ENCODE results near the gene ADCY9. TPM values are rescaled to one million over a fixed set of nuclear protein-coding genes. Genes with fewer than 3 reads are reported as not detected.
A peak's percentile ranks its signal among the peaks of the same experiment; 100 is the strongest.

ADCY9 gene
- total RNA-seq, 1 donor from 2014 or later = 34.6 TPM

DNA sequence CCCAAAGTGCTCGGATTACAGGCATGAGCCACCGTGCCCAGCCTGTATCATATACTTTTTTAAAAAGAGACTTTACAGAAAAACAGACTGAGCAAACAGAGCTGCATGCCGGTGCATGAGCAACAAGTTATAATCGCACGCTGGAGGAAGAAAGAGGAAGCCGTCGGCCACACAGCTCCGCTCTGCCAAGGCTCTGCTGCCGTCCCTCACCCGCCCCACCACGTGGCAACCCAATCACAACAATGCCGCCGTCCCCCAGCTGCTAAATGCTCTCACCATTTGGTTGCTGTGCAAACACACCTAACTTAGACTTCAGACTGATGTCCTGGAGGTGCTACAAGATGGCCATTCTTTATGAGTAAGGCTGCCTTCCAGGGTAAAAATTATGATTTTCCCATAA, 83.5 kb downstream of the ADCY9 start:
- peak; percentile 50 for DNase-seq (ENCODE audit: low spot score)

DNA sequence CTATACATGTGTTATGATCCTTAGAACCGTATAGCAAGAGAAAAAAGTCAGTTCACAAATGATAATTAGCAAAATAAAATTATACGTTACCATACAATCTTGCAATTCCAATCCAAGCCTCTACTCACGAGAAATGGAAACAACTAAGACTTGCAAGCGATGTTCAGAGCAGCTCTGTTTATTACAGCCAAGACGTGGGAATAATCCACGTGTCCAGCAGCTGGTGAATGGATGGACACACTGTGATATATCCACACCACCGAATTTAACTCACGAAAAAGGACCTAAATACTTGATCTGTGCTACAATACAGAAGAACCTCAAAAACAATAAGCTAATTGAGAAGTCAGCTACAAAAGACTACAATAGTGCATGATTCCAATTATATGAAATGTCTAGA, 88.1 kb downstream of the ADCY9 start:
- DNase-seq (ENCODE audit: low spot score) = no peak

DNA sequence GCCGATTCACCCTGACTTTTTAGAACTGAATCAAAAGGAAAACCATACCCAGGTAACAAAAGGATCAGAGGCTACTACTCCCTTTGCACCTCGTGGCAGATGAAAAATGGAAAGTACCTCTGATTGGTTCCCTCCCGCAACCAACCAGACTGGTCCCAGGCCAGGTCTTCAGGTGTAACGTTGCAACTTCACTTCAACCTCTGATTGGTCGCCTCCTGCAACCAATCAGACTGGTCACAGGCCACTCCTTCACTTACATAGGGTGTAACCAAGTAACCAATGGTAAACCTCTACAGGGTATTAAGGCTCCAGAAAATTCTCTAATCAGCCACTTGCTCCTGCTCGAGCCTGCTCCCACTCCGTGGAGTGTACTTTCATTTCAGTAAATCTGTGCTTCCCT, 89.4 kb downstream of the ADCY9 start:
- DNase-seq (ENCODE audit: low spot score) = no peak

DNA sequence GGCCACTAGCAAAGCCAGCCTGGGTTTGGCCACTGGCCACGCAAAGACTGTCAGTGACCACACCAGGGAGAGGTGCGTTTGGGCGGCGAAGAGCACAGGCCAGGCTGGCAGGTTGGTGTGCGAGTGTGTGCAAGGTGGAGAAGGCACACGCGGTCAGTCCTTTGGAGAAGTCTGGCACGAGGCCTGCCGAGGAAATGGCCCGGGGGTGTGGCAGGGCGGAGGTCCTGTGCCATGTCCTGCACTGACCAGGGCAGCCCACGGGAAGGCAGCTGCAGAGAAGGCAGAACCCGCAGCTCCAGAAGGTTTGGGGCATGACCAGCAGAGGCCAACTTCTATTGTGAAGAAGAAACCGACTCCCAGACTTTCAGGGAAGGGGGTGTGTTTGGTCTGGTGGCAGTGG, 90.8 kb downstream of the ADCY9 start:
- no peak for DNase-seq (ENCODE audit: low spot score)

DNA sequence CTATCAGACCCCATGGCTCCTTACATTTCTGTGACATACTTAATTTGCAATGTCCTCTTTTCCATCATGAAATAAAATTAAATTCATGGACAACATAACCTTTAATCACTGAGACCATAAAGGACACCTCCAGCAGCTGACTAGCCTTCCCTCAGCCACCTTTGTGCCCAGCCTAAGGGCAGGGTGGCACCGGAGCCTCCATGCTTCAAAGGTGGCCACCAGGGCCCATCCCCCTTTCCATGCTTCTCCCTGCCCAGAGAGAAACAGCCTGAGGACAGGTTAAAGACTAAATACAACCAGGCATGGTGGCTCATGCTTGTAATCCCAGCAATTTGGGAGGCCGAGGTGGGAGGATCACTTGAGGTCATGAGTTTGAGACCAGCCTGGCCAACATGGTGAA, 94.3 kb downstream of the ADCY9 start:
- DNase-seq (ENCODE audit: low spot score) = no peak

DNA sequence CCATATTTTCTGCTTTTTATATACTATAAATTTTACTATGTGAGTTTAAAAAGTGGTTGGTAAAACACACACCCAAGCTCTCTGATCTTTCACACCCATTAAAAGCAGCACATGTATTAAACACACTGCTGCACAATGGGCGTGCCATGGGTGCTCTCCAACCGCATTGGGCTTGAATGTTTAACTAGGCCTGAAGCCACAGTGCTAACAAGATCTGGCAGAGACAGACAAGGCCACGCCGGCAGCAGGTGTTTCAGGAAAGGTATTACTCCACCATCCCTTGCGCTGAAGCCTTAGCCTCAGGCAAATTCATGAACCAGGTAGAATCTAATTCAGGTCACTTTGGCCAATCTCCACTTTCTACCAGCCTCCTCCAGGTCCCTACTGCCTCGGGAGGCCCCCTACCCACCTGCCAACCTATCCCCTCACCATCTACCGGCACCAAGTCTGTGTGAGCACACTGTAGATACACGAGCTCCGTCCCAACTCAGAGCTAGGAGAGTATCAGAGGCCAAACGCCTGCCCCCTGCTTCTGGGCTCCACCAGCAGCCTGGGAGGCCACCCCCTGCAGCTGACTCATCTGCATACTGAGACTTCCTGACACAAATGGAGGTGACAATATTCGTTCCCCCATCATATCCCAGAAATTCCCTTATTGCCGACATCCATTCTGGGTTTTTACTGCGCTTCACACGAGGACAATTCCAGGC, 95.0 kb downstream of the ADCY9 start:
- peak; percentile 84 for DNase-seq (ENCODE audit: low spot score)

DNA sequence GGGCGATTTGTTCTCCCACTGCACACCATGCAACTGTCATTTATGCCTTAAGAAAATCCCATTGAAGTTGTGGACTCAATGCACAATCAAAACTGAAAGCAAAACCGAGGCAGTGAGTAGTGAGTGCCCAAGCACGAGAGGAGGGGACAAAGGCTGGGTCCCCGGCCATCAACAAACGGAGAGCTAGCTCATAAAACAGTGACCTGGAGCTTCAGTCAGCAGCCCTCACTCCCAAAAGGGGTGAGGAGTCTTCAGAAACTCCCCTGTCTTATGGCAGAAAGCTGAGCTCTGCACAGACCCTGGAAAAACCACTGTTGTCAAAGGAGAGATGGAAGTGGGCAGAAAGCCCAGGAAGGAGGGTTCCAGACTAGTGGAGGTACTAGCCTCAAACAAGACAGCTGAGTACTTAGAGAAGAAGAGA, 96.9 kb downstream of the ADCY9 start:
- no peak for DNase-seq (ENCODE audit: low spot score)

DNA sequence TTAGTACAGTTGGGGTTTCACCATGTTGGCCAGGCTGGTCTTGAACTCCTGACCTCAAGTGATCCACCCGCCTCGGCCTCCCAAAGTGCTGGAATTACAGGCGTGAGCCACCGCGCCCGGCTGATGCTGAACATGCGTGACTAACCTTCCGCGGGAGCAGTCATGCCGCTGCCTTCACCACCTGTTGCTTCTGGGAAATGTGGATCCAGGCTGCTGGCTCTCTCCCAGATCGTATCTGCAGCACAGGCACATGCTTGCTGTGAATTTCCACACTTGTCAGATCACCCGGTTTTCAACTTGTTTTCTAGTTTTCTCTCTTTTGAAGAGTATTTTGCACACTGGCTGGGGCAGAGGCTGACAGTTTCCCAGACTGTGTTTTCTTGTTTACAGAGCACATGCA, 97.9 kb downstream of the ADCY9 start:
- no peak for DNase-seq (ENCODE audit: low spot score)

DNA sequence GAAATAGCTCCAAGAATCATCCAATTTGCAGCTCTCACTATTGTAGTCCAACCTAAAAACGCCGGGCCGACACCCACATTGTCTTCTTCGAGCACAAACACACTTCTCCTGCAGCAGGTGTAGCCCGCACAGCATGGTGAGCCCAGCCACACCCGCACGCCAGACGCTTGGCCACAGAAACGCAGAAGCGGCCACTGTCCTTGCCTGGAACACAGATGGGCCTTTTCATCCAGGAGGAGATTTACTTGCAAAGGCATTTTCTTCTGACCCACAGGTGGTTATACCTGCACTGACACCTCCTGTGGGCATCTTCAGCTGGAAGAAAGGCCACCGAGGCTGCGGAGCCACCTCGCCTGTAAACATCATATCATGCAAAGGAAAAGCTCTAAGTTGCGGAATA, 98.4 kb downstream of the ADCY9 start:
- no peak for DNase-seq (ENCODE audit: low spot score)

DNA sequence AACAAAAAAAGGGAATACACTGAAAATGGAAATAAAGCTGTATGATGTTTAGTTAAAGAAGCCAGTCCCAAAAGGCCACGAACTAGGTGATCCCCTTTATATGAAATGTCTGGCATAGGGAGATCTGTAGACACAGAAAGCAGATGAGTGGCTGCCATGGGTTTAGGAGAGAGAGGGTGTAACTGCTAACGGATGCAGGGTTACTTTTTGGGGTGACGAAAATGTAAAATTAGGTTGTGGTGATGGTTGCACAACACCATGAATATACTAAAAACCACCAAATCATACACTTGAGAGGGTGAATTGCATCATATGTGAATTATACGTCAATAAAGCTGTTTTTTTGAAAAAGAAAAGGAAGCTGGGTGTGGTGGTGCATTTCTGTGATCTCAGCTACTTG, 99.6 kb downstream of the ADCY9 start:
- DNase-seq (ENCODE audit: low spot score) = no peak

DNA sequence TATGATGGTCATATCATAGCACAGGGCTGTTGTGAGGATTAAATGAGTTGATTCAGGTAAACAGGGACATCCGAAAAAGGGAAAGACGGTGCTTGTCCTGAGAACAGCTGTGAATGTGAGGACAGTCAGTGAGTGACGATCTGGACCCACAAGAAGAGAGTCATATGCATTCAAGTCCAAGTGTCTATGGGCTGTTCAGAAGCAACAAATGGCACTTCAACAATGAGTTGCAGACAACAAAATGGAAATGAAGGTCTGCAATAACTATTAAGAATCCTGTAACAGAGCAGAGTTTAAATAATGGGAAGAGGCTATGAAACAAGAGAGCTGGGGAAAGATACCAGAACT, 100.3 kb downstream of the ADCY9 start:
- no peak for DNase-seq (ENCODE audit: low spot score)

DNA sequence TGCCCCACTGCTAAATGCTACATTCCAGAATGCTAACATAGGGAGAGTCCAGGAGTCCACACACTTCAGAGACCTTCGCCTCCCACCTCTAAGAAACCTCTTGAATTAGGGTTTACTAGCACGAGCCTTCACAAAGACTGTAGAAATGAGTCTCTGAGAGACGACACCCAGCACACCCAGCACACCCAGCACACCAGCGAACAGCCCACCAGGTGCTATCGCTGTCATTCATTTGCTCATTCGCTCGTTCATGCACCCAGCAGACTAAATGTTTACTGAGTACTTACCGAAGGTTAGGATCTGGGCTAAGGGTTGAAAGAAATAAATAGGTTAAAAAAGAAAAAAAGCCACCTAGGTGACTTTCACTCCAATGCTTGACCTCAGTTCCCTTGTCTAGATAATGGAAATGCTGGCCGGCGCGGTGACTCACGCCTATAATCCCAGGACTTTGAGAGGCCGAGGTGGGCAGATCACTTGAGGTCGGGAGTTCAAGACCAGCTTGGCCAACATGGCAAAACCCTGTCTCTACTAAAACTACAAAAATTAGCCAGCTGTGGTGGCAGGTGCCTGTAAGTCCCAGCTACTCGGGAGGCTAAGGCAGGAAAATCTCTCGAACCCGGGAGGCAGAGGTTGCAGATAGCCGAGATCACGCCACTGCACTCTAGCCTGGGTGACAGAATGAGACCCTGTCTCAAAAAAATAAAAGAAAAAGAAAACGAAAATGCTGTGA, 100.8 kb downstream of the ADCY9 start:
- no peak for DNase-seq (ENCODE audit: low spot score)

DNA sequence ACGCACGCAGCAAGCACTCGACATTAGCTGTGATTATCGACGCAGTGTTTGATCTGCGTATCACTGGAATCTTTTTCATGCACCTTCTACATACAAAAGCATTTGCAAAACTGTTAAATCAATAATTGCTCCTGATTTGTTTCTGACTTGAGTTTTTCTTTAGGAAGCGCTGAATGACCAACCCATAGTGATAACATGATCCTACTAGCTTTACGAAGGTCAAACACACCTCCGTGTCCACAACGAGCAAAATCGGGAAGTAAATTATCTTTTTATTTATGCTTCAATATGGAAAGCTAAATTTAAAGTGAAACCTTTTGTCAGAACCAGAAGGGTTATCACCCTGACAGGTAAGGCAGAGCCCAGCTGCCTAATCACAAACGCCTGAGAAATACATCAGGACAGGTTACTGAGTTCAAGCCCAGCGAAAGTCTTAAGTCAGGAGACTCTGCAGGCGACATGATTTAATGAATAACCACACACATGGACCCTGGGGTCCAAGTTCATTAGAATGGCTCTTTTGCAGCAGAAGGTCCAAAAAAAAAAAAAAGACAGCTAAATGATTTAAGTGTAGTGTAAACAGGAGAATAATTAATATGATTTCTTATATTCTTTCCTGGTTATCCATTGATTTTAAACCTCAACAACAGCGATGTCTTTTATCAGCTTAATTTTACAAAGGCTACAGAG, 104.2 kb downstream of the ADCY9 start:
- peak; percentile 68 for DNase-seq (ENCODE audit: low spot score)

DNA sequence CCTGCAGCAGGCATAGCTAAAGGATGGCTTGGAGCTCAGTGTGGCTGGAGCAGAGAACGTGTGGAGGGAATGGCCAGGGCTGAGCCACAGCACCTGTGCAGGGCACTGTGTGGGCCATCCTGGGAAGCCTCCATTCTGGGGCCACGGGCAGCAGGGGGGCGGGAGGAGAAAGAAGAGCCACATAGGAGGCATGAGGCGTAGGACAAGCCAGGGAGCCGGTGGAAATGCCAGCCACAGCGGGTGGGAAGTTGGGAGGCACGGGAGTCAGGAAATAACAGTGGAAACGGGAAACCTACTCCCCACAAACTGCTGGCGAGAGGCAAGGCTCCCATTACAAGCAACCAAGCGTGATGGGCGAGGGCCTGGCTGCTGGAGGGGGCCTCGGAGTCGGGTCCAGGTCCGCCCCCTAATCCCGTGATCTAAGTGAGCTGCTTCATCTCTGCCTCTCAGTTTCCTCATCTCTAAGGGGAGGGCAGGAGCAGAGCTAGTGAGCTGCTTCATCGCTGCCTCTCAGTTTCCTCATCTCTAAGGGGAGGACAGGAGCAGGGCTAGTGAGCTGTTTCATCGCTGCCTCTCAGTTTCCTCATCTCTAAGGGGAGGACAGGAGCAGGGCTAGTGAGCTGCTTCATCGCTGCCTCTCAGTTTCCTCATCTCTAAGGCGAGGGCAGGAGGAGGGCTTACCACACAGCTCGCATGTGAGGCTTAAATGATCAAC, 104.9 kb downstream of the ADCY9 start:
- DNase-seq (ENCODE audit: low spot score) = no peak

DNA sequence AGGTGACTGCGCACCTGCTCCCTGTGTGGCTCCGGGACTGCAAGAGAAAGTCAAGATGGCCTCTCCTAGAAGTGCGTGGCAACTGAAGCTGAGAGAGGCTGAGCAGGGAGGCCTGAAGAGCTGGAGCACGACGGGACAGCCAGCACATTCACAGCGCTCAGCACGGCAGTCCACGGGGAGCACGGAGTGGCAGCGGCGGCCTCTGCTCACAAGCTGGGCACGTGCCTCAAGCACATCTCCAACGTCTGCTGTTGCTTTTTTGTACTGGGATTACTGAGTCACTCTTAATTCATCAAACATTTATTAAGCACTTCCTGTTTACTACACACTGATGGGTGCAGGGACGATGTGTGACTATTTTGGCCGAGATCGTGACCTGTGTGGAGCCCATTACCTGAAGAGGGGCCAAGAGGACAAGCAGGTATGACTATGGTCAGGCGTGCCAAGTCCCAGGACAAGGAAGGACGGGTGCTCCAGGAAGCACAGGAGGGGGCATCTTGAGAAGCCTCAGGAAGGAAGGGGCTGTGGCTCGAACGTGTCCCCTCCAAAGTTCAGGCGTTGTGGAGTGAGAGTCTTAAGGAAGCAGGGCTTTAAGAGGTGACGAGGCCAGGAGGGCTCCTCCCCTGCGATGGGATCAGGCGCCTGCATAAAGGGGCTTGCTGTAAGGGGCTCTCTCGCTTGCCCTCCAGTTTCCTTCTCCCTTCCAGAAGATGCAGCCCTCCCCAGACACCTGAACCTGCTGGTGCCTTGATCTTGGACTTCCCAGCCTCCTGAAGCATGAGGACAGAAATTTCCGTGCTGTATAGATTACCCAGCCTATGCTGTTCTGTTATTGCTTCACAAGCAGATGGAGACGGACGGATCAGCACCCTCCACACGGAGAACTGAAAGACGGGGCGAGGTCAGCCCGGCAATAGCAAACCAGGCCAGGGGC, 105.8 kb downstream of the ADCY9 start:
- DNase-seq (ENCODE audit: low spot score) = no peak

DNA sequence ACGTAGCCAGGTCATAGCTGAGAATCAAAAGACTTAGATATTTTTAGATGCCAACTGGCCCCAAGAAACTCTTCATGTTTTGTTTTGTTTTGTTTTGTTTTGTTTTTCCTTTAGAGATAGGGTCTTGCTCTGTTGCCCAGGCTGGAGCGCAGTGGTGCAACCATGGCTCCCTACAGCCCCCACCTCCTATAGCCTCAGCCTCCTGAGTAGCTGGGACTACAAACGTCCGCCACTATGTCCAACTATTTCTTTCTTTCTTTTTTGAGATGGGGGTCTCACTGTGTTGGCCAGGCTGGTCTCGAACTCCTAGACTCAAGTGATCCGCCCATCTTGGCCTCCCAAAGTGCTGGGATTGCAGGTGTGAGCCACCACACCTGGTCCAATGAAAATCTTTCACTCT, 107.1 kb downstream of the ADCY9 start:
- DNase-seq (ENCODE audit: low spot score) = no peak

DNA sequence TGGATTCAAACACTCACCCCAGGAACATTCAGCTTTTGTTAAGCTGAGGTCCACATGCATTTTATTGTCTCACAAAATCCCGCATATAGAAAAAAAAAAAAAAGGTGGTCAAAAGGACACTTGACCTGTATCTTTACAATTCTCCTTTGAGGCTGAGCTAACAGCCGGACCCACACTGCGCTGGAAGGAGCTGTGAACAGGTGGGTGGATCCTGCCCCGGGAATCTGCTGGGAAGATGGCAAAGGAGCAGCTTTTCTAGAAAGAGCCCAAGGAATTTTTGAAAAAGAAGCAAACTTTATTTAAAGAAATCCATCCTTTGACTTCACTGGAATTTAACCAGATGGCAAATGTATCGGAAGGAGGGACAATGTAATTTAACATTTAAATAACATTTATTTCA, 108.1 kb downstream of the ADCY9 start:
- DNase-seq (ENCODE audit: low spot score) = no peak

DNA sequence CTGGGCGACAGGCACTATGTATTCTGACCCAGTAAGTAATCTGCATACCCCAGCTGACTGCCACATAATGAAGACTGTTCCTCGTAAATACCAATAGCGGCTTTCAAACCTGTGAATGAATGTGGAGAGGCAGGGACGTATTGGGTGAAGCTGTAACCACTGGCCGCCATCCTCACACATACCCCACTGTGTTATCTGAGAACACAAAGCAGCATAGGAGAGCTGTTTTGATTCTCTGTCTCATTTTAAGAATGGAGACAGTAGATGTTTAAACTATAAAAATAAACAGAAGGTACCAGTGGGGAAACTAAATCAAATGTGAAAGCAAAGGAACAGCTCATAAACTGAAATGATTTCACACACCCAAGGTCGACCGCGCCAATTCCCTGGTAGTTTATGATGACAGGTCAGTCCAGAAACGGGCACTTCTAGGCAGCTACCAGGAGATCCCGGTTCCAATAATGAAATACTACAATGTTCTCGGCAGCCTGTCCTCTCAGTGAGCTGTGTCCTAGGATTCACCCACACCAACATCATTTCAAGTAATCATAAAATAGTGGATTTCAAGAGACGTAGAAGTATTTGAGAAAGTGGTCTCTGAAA, 109.7 kb downstream of the ADCY9 start:
- no peak for DNase-seq (ENCODE audit: low spot score)

DNA sequence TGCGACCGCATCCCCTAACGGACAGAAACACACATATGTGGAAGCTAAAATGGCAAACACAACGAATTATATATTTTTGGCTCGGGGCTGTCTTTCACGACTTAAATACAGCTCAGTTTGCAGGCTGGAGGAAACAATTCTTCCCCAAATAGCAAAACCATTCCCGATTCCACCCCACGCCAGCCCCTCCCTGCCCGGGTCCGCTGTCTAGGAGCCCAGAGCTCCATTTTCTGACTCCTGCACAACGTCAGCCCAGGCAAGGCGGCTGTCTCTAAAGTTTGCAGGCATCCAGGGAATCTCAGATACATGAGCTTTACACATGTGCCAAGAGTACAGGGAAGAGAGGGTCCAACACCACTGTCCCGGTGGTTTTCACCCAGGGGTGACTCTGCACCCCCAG, 110.5 kb downstream of the ADCY9 start:
- no peak for DNase-seq (ENCODE audit: low spot score)

DNA sequence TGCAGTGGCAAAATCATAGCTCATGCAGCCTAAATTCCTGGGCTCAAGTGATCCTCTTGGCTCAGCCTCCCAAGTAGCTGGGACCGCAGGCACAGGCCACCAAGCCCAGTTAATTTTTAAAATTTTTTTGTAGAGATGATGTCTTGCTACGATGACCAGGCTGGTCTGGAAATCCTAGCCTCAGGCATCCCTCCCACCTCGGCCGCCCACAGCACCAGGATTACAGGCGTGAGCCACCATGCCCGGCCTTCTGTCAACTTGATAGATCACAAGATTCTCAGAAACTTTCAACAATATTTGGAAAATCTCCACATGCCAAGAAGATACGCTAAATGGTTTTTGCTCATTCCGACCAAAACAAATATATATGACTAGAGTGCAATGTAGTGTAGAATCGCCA, 111.0 kb downstream of the ADCY9 start:
- no peak for DNase-seq (ENCODE audit: low spot score)

DNA sequence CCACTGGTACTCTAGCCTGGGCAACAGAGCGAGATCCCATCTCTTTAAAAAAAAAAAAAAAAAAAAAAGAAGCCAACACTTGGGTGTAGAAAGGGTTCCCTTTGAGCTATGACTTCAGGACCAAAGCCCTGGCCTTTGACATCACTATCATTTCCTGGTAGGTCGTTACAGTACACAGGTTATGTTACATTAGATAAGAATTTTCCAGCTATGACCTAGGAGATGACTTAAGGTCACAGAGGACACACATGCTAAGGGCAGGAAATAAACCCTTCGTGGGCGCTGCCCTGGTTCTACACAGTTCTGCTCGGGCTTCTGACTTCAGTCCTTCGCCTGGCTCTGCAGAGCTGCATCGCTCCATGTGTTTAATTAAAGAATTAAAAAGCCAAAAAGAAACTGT, 112.0 kb downstream of the ADCY9 start:
- DNase-seq (ENCODE audit: low spot score) = no peak

All from mucosa of gallbladder (tissue), 1 donor.